A673 (cell line): ENCODE data around the gene ORM2.

Experiments
- CTCF ChIP-seq: fragments of 300-800, 200-600 bp; sonication (generic); conservative IDR thresholded peaks from 2 replicates; pipeline ENCODE4 v1.5.1; 2017; ENCODE audit warnings: low read depth, mild to moderate bottlenecking, antibody characterized with exemption, low read length, moderate library complexity, mixed read lengths
- EZH2 ChIP-seq: fragments of 200-600 bp; sonication (generic); IDR thresholded peaks from 2 replicates; pipeline ENCODE4 v1.6.1; 2017; ENCODE audit warnings: borderline replicate concordance, low read depth, mild to moderate bottlenecking, mixed read lengths, antibody characterized with exemption, low read length; ENCODE audit not compliant: poor library complexity, severe bottlenecking

- TF ChIP-seq CTCF, result no peak
- TF ChIP-seq EZH2, result no peak
These were observed 7.2 kb downstream of the ORM2 start for GRCh38 chr9:114336699-114337395.
